HG03558 (cell line): Measurements from ENCODE around the gene LHFPL4.

ENCODE experiments used
- ATAC-seq: cut with Tn5 transposase; IDR thresholded peaks from one replicate; pipeline ENCODE4 v1.9.1; 2021; ENCODE audit warnings: moderate number of reproducible peaks; ENCODE audit not compliant: unreplicated experiment; ENCODE audit errors: extremely low read depth

The LHFPL4 gene

DNA sequence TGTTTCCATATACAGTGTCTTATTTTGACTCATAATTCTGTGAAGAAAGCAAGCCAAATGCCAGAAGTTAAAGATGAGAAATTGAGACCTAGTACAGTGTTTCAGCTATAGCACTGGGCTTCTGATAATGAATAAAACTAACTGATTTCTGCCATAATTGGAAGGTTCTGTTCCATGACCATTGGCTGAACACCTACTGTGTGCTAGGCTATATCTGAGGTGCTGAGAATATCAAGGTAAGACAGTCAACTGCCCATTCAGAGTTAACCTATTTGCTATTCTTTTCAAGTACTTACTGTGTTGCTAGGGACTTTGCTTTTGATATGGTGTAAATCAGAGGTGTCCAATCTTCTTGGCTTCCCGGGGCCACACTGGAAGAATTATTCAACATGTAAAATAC lies 73.4 kb downstream of the LHFPL4 start:
- no peak for ATAC-seq

DNA sequence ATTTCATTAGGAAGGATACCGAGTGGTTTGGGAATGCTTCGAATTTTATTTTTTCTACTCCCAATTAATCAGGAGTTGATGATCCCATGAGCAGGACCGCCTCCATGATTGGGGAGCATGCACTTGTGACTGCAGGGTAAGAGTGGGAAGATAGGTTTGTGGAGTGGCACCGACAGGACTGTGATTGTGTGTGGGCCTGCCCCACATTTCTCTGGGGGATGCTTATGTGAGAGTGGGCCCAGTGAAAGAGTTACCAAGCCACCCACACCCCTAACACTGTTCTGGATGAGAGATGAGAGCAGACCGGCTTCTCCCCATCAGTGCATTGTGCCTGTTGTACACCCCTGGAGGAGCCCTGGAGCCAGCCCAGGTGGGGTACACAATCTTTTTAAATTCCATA lies 76.7 kb downstream of the LHFPL4 start:
- no peak for ATAC-seq

DNA sequence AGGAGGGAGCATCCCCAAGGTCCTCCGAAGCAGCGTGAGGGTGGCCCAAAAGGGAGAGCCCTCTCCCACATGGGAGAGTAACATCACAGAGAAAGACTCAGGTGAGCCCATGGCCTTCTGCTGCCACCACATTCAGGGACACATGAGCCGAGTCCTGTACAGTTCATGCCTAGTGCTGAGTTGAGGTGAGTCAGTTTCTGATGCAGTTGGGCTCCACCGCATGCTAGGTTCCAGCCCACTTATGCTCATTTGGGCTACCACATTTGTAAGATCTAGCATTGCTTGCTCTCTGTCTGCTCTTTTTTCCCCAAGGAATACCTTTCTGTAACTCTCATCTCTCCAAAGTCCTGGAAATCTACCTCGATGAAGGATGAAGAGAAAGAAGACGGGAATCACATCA lies 79.1 kb downstream of the LHFPL4 start:
- no peak for ATAC-seq

DNA sequence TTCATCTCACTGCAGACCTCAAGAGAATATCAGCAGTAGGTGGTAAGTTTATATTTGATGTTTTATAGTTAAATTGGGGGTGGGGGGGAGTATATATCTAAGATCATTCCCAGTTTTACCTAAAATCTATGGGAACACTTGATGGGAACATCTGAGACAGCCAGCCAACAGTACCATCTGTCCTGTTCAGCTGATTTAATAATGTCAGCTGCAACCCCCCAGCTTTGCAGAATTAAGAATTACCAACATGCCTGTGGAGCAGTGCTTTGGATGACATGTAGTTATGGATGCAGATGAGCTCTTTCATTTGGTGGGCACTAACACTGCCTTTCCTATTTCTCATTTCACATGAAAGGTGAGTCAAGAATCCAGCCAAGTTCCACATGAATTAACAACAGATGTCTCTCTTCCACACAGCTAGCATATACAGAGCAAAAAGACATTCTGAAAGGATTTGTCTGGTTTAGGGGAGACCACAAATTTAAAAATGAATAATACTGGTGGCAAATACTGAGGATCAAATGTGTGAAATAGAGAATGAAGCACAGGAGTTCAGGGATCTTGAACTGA lies 80.0 kb downstream of the LHFPL4 start:
- no peak for ATAC-seq

DNA sequence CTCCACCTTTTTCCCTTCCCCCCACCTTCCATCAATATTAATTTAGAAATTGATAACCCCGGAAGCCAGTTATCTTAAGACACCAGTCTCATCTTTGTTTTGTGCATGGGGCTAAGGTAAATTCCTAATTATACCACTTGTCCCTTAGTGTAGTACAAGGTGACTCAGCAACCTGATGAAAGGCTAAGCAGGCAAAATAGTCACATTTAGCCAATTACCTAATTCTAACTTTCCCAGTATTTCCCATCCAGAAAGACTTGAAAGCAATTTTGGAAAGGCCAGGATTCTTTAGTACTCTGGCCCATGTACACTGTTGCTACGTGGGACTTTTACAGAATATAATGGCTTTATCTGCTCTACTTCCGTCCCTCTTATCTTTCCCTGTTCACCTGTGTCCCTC lies 83.6 kb downstream of the LHFPL4 start:
- ATAC-seq: no peak

DNA sequence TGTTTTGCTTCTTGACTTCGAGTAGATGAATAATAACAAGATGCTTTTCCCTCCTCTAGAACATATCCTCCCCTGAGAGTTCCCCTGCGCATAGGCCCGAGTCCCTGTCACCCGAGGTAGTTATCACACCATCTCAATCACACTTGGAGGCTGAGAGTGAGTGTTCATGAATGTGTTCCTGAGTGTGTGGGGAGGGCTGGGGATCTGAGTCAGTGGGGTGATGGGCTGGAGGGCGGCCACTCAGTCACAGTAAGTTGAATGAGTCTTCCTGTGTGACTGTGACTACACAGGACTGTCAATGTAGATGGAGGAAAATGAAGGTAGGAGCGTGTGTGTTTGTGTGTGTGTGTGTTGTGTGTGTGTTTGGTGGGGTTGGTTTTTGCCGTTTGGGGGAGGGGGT lies 85.2 kb downstream of the LHFPL4 start:
- ATAC-seq: no peak

DNA sequence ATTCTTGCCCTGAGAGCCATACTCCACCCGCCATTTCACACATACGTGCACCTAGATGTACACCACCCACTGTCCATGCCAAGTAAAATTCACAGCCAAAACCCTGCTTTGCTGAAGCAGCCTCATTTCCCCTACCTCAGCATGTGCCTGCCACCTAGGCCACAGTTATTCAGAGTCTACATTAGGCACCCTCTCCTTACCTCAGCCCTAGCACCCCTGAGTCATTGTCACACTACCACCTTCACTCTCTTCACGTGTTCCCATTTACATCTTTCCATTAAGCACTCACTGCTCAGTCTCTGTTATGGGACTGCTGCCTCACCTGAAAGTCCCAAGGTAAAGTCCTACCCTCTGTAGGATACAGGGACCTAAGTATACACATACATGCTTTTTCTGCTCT lies 86.2 kb downstream of the LHFPL4 start:
- ATAC-seq: no peak

DNA sequence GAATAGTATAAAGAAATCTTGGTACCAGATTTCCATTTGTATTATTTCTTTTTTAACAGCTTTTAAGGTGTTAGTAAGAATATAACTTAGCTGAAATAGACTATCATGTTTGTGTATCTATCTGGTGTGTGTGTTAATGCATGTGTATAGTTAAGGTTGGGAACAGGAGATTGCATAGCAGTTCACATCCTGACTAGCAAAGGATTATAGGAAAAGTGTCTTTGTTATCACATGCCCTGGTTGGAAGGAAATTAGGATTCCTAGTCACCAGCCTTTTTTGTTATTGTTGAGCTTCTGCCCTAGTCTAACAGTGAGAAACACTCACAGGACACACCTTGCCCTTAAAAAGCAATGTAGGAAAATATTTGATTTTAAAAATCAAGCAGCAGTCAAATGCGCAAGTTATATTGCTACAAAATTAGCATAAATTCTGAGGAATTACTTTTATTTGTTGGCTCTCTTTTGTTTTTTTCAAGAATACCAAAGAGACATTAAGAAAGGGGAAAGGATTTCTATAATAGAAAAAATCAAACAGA lies 98.0 kb downstream of the LHFPL4 start:
- ATAC-seq: no peak

DNA sequence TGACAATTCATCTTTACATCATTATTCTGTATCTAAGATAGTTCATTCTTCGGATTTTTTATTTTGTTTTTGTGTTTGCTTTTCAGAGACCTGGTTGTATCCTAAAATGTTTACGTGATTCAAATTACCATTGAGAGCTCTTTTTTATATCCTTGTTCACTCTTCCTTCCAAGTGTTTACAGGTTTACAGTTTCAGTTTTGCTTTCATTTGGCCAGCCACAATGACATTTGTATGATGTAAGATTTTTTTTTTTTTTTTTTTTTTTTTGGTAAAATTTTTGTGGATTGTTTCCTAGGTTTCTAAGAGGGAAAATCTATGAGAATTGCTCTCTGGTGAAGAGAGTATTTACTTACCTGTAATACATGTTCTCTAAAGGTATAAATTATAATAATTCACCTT lies 101.2 kb downstream of the LHFPL4 start:
- no peak for ATAC-seq

DNA sequence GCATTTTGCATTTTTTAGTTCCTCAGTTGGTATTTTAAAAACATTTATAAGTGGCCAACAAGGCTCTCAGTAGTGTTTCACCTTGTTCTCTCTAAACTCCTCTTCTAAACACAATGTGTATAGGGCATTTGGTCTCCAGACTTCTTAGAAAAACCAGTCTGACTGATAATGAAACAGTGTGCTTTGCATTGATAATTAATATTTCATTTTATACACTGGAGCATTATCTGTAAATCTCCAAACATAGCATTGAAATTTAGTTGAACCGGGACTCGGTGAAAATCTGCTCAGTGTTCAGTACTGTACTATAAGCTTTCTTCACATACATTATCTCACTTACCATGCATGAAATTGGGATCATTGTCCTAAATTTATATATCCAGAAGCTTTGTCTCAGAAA lies 102.6 kb downstream of the LHFPL4 start:
- no peak for ATAC-seq

DNA sequence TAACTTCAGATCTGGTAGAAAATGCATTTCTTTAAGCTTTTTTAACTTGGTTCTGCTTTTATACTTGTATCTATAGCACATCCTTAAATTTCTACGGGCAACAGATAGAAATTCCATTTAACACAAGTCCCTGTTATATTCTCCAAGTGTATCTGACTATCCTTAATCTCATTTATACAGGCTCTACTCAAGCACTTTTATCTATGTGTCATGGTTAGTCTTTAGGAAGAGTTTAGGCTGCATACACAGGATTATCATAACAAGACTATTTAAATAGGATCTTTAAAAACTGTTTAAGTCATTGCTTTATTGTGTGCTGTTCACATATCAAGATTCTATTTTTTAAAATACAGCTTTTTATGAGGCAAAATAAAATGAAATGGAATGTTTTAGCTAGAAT lies 103.5 kb downstream of the LHFPL4 start:
- no peak for ATAC-seq

DNA sequence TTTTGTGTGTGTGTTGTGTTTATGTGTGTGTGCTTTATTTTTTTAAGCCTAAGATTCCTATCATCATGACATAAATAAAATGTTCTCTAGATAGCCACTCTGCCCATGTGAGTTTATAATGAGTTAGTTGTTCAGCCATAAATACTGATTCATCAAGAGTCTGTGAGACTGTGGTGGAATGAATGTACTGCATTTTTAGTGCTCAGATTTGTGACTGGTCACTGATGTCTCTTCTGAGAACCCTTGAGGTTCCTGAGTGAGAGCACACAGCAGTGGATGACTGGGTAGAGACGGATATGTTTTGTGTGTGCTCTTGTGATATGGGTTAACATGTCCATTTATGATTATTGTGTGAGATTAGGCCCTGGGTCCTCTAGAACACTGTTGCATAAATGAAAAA lies 105.0 kb downstream of the LHFPL4 start:
- no peak for ATAC-seq
